Pericardium fibroblast (primary cell): ENCODE data around the gene MCC. TPM values are rescaled to one million over a fixed set of nuclear protein-coding genes. Genes with fewer than 3 reads are reported as not detected.

Experiments used
- total RNA-seq: library from RNA; depleted of rRNA; stranded (reverse); fragments of >200 nt; gene quantifications from 2 replicates; pipeline ENCODE4 v1.2.3, GENCODE V29; 2015

MCC gene
- 15.8 and 19.4 TPM in 2 replicates for total RNA-seq

DNA sequence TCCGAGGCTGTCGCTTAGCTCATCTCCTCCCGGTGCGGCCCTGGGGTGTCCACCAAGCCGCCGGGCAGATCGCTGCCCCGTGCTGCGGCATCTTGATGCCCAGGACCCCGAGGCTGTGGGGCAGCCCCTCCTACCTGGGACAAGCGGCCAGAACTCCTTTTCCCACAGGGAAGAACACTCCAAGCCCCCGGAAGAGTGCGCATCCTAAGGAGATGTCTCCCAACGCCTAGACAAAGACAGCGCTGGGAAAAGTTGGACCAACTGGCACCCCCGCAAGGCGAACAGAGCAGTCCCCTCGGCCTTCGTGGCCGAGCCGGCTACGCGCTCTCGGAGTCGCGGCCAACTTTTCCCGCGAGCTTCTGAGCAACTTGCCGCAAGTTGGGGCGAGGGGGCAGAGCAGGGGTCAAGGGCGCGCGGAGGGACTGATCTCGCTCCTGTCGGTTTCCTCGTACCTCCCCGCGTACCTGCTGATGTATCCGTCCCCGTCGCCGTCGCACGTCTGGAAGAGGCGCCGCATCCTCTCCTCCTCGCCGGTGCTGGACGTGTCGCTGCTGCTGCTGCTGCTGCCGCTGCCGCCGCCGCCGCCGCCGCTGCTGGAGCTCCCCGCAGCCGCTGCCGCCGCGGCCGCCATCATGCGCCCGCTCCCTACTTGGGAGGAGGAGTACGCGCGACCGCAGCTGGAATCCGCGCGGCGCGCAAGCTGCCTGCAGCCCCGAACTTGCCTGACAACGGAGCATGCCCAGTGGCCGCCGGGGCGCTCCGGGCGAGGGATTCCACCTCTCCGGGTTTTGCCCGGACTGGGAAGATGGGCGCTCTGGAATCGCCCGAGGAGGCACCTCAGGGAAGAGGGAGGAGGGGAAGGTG, at the start of gene MCC:
Gene MCC, minus strand, starts transcription at position 673 of the 864 bp plus-strand sequence.

DNA sequence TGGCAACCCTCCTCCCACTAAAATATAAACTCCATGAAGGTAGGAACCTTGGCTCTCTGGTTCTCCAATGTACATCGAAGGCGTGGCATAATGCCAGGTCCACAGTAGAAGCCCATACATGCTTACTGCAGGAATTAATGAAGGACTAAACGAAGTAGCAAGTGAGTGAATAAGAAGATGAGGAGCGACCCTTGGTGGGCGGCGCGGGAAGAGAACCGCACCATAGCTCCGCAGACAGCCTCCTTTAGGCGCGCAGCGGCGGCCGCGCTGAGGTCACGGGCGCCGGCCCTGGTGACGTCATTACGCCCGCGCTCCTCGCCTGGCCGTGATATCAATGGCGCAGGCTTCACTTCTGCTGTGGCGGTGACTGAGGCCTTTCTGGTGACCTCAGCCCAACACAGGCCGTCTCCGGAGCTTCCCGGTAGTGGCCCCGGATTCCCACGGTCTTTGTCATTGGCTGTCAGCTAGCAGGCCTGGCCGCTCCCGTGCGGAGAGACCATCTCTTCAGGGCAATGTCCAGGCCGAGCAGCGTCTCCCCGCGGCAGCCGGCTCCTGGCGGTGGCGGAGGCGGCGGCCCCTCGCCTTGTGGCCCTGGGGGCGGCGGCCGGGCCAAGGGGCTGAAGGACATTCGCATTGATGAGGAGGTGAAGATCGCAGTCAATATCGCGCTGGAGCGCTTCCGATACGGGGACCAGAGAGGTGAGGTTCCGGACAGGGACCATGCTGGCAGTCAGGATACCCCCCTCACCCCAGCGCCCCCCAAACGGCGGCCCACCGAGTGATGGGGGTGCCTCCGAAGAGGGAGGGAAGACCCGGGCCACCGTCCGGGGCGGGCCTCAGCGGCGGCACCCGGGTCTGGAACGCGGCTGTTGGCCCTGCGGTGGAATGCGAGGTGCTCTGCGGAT, 25.4 kb upstream of the MCC start, which contains the start of gene YTHDC2:
Gene YTHDC2, plus strand, starts transcription at position 311 of the 905 bp plus-strand sequence. Its CDS starts 202 bp downstream, at position 513.

DNA sequence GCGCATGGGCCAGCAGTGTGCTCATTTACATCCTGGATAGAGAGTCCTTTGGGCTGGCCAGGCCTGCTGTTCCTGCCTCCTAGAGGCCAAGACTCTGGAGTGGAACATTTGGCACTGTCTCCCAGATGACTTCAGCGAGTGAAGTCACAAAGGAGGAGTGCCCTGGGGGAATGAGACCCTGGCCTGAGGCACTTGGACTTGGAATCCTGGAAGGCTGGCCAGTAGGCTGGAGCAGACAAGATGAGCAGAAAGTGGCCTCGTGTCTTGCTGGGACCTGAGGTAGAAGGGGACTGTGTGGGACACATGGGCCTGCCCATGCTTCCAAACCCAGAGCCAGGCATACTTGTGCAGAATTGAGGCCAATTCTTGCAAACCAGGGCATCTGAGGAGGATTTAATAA, 53.4 kb downstream of the MCC start, which contains the start of gene TSSK1B:
Gene TSSK1B, minus strand, starts transcription at position 101 of the 400 bp plus-strand sequence. CDS start 150 bp downstream, outside the sequence.

DNA sequence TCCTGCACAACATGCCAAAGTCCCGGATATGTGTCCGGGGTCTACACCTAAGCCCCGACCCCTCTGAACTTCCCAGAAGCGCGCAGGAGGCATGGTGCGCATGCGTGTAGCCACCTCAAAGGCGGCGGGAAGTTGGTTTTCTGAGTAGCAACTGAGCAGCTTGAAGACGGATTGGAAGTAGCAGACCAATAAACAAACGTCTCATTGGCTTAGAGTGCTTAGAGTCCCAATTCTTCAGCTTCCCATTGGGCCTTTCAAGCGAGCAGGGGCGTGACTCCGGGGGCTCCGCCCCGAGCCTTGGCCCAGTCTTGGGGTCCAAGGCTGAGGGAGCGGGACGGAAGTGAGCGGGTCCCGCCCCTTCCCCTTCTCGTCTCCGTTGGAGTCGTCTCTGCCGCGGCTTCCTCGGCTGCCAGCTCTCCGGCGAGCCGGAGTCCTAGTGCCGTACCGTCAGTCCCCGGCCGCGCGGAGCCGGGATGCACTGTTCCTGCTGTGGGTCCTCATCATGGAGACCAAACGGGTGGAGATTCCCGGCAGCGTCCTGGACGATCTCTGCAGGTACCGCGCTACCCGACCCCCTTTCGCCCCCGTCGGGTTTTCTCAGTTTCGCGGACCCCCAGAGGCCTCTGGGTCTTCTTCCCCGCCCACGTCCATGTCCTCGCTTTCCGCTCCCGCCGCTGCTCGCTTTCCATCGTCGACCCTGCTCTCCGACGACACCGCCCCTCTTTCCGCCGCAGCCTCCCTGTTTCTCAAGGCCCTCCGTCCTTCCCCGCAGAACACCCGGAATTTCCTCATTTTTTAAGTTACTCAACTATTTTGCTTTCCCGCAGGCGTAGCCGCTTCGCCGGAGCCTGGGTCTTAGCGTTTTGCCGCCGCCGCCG, 511.6 kb downstream of the MCC start, which contains the start of gene DCP2:
Gene DCP2, plus strand, starts transcription at position 367 of the 878 bp plus-strand sequence. Its CDS starts 136 bp downstream, at position 503.

Other genes with a start within 250 kb of the MCC start
- not detected in 2 replicates for gene TSSK1B, start 53.5 kb downstream of the MCC start, total RNA-seq
- 7.1 and 9.8 TPM in 2 replicates for gene YTHDC2, start 25.2 kb upstream of the MCC start, total RNA-seq